Spleen (tissue), 7 donors: ENCODE results near the gene RABAC1.

ENCODE experiments used
- POLR2AphosphoS5 ChIP-seq, 3 donors: sonication (generic); formaldehyde crosslinking; IDR thresholded peaks; one replicate each; pipeline ENCODE4 v1.5.1; 2017; ENCODE audit warnings: antibody characterized with exemption in 3 of 3
- TF ChIP-seq, protein P1 (sequence below), 11 experiments: fragments of 200-600 bp in 7 of 11; fragments of 450-650 bp in 4 of 11; sonication (generic) in 4 of 11; IDR thresholded peaks in 8 of 11; conservative IDR thresholded peaks in 3 of 11; 1 replicate in 7 of 11; 2 replicates in 4 of 11; pipeline versions ENCODE4 v1.4.0 to v1.8.0; 2016 to 2021; ENCODE audit warnings: antibody characterized with exemption in 11 of 11, inconsistent platforms in 4 of 11, mild to moderate bottlenecking in 1 of 11
- donor health status: DM: no; HTN: no; CAD: no; lungs with moderate emphysema.
- donor health status: DM: no; HTN: no; CAD: no.
- donor health status: DM: no; HTN: no; CAD: no.

DNA sequence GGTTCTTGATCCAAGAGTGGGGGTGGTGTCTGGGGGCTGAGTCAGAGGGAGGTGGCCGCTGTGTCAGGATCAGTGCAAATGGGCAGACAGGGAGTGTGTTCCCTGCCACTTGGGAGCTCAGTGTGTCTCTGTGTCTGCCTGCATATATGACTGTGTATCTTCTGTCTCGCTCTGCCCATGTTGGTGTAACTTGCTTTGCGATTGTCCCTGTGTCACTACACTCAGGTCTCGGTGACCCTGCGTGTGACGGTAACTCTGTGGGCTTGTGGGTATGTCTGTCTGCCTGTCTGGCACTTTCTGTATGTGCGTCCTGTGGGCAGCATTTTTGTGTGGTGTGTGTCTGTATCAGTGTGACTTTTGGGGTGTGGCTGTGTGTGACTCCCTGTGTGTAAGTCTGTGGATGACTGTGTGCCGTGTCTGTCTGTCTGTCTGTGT, 22.7 kb downstream of the RABAC1 start:
- TF ChIP-seq, protein P1, sequence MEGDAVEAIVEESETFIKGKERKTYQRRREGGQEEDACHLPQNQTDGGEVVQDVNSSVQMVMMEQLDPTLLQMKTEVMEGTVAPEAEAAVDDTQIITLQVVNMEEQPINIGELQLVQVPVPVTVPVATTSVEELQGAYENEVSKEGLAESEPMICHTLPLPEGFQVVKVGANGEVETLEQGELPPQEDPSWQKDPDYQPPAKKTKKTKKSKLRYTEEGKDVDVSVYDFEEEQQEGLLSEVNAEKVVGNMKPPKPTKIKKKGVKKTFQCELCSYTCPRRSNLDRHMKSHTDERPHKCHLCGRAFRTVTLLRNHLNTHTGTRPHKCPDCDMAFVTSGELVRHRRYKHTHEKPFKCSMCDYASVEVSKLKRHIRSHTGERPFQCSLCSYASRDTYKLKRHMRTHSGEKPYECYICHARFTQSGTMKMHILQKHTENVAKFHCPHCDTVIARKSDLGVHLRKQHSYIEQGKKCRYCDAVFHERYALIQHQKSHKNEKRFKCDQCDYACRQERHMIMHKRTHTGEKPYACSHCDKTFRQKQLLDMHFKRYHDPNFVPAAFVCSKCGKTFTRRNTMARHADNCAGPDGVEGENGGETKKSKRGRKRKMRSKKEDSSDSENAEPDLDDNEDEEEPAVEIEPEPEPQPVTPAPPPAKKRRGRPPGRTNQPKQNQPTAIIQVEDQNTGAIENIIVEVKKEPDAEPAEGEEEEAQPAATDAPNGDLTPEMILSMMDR (IDR thresholded peaks at IDR 0.05 in 8 of 11, conservative IDR thresholded peaks at IDR 0.05 in 3 of 11) = no peak
- no peak for TF ChIP-seq POLR2AphosphoS5 (IDR thresholded peaks at IDR 0.05)
